Measurements from ENCODE around the gene LIN37. TPM values are rescaled to one million over a fixed set of nuclear protein-coding genes. Genes with fewer than 3 reads are reported as not detected.
A peak's percentile ranks its signal among the peaks of the same experiment; 100 is the strongest.

Gene LIN37
- total and polyA plus RNA-seq, 2 experiments from 2014 or later: 11.4 to 16.0 TPM

DNA sequence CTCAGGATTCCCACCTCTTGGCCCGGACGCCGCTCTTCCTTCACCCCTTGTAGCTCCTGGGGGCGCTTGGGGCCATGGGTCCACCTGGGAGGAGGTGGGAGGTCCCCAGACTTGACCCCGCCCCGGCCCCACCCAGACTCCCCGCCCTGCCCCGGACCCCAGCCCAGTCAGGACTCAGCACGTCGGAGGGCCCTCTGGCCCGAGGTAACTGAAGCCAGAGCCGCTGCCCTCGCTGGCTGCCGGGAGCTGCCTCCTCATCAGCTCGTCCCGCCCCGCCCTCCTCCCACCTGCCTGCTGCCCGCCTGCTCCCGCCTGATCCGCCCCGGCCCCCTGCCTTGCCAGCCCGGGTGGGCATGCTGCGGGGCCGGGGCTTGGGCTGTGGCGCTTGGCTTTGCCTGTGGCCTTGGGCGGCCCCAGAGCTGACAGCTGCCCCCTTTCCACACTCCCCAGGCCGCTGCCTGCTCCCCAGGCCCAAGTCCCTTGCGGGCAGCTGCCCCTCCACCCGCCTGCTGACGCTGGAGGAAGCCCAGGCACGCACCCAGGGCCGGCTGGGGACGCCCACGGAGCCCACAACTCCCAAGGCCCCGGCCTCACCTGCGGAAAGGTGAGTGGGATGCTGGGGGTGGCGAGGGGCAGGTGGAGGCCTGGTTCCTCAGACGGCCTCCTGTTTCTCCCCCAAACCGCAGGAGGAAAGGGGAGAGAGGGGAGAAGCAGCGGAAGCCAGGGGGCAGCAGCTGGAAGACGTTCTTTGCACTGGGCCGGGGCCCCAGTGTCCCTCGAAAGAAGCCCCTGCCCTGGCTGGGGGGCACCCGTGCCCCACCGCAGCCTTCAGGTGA is 36.3 kb downstream of the LIN37 start:
- Histone ChIP-seq H3K9me3 (ENCODE audit: low read depth) (no peaks in the 10 kb centered on the region), H3K36me3 (no peaks in the 10 kb centered on the region), H3K4me1 (ENCODE audit: low read depth) (no peaks in the 10 kb centered on the region), H3K4me3 (no peak overlapping the region), H3K27ac (no peak overlapping the region), H3K27me3 (no peaks in the 10 kb centered on the region)
- TF ChIP-seq, protein P1, sequence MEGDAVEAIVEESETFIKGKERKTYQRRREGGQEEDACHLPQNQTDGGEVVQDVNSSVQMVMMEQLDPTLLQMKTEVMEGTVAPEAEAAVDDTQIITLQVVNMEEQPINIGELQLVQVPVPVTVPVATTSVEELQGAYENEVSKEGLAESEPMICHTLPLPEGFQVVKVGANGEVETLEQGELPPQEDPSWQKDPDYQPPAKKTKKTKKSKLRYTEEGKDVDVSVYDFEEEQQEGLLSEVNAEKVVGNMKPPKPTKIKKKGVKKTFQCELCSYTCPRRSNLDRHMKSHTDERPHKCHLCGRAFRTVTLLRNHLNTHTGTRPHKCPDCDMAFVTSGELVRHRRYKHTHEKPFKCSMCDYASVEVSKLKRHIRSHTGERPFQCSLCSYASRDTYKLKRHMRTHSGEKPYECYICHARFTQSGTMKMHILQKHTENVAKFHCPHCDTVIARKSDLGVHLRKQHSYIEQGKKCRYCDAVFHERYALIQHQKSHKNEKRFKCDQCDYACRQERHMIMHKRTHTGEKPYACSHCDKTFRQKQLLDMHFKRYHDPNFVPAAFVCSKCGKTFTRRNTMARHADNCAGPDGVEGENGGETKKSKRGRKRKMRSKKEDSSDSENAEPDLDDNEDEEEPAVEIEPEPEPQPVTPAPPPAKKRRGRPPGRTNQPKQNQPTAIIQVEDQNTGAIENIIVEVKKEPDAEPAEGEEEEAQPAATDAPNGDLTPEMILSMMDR (IDR thresholded peaks at IDR 0.05; ENCODE audit: low read depth, low read length): no peak
- peak in 1 of 2 donors; percentile 33 for DNase-seq (ENCODE audit: low read depth in 1 of 2, low spot score in 1 of 2)

DNA sequence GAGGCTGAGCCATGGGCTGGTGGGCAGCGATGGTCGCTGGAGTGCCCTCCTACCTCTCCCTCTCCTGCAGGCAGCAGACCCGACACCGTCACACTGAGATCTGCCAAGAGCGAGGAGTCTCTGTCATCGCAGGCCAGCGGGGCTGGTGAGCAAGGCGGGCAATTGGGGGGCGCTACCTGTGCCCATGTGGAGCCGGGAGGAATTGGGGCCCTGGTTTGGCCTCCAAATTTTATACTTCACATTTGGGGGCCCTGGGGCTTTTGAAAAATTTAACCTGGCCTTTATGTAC is 36.9 kb downstream of the LIN37 start:
- Histone ChIP-seq H3K27ac (no peak overlapping the region), H3K4me1 (ENCODE audit: low read depth) (no peaks in the 10 kb centered on the region), H3K4me3 (no peak overlapping the region), H3K27me3 (no peaks in the 10 kb centered on the region), H3K36me3 (no peaks in the 10 kb centered on the region), H3K9me3 (ENCODE audit: low read depth) (no peaks in the 10 kb centered on the region)
- TF ChIP-seq, protein P1 (IDR thresholded peaks at IDR 0.05; ENCODE audit: low read depth, low read length): no peak
- no peak for DNase-seq (ENCODE audit: low read depth in 1 of 2, low spot score in 1 of 2)

DNA sequence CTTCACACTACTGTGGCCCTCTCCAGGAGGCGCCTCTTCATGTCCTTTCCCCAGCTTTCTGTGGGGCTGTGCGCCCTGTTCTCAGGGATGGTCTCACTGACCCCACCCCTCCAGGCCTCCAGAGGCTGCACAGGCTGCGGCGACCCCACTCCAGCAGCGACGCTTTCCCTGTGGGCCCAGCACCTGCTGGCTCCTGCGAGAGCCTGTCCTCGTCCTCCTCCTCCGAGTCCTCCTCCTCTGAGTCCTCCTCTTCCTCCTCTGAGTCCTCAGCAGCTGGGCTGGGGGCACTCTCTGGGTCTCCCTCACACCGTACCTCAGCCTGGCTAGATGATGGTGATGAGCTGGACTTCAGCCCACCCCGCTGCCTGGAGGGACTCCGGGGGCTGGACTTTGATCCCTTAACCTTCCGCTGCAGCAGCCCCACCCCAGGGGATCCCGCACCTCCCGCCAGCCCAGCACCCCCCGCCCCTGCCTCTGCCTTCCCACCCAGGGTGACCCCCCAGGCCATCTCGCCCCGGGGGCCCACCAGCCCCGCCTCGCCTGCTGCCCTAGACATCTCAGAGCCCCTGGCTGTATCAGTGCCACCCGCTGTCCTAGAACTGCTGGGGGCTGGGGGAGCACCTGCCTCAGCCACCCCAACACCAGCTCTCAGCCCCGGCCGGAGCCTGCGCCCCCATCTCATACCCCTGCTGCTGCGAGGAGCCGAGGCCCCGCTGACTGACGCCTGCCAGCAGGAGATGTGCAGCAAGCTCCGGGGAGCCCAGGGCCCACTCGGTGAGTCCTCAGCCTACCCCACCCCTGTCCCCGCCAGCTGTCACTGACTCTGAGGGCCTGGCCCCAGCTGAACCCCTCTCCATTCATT is 38.2 kb downstream of the LIN37 start:
- no peak for DNase-seq (ENCODE audit: low read depth in 1 of 2, low spot score in 1 of 2)
- no peaks in the 10 kb centered on the region for H3K4me1 ChIP-seq (ENCODE audit: low read depth)
- H3K27ac ChIP-seq: no peak overlapping the region
- TF ChIP-seq, protein P1 (IDR thresholded peaks at IDR 0.05; ENCODE audit: low read depth, low read length): no peak
- no peak overlapping the region for H3K4me3 ChIP-seq
- no peaks in the 10 kb centered on the region for H3K36me3 ChIP-seq
- H3K27me3 ChIP-seq: no peaks in the 10 kb centered on the region
- H3K9me3 ChIP-seq (ENCODE audit: low read depth): no peaks in the 10 kb centered on the region

DNA sequence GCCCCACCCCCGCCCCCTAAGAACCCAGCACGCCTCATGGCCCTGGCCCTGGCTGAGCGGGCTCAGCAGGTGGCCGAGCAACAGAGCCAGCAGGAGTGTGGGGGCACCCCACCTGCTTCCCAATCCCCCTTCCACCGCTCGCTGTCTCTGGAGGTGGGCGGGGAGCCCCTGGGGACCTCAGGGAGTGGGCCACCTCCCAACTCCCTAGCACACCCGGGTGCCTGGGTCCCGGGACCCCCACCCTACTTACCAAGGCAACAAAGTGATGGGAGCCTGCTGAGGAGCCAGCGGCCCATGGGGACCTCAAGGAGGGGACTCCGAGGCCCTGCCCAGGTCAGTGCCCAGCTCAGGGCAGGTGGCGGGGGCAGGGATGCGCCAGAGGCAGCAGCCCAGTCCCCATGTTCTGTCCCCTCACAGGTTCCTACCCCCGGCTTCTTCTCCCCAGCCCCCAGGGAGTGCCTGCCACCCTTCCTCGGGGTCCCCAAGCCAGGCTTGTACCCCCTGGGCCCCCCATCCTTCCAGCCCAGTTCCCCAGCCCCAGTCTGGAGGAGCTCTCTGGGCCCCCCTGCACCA is 38.9 kb downstream of the LIN37 start:
- H3K27me3 ChIP-seq: no peaks in the 10 kb centered on the region
- DNase-seq (ENCODE audit: low read depth in 1 of 2, low spot score in 1 of 2): no peak
- no peak overlapping the region for H3K27ac ChIP-seq
- no peaks in the 10 kb centered on the region for H3K4me1 ChIP-seq (ENCODE audit: low read depth)
- TF ChIP-seq, protein P1 (IDR thresholded peaks at IDR 0.05; ENCODE audit: low read depth, low read length): no peak
- H3K36me3 ChIP-seq: no peaks in the 10 kb centered on the region
- H3K9me3 ChIP-seq (ENCODE audit: low read depth): no peaks in the 10 kb centered on the region
- no peak overlapping the region for H3K4me3 ChIP-seq

DNA sequence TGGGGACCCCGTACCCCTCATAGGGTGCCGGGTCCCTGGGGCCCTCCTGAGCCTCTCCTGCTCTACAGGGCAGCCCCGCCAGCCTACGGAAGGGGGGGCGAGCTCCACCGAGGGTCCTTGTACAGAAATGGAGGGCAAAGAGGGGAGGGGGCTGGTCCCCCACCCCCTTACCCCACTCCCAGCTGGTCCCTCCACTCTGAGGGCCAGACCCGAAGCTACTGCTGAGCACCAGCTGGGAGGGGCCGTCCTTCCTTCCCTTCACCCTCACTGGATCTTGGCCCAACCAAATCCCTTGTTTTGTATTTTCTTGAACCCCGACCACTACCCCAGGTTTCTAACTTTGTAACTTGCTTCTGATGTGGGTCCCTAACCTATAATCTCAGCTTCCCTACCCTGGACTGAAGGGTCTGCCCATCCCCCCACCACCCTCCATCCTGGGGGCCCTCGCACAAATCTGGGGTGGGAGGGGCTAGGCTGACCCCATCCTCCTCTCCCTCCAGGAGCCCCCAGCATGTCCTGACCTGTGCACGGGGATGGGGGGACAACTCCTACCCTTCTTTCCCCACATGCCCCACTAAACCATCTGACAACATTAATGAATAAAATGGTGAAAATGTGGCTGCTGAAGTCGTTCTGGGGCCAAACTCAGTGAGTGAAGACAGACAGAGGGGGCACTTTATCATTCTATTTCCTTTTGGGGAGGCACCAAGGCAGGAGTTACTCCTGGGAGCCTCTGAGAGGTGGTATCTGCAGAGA is 40.0 kb downstream of the LIN37 start:
- no peak for DNase-seq (ENCODE audit: low read depth in 1 of 2, low spot score in 1 of 2)
- Histone ChIP-seq H3K27ac (no peak overlapping the region), H3K9me3 (ENCODE audit: low read depth) (no peaks in the 10 kb centered on the region), H3K4me3 (no peak overlapping the region), H3K27me3 (no peaks in the 10 kb centered on the region), H3K36me3 (no peaks in the 10 kb centered on the region), H3K4me1 (ENCODE audit: low read depth) (no peaks in the 10 kb centered on the region)
- TF ChIP-seq, protein P1 (IDR thresholded peaks at IDR 0.05; ENCODE audit: low read depth, low read length): no peak
